HAP-1 (cell line): ENCODE data around the gene CCDC33.

Experiments
- DNase-seq, 2 experiments: peaks; one replicate each; pipeline ENCODE4 v3.0.0-alpha.2; 2016 to 2020; ENCODE audit warnings: low spot score in 2 of 2
- H3K27me3 ChIP-seq: fragments of 250-450 bp; sonication (Bioruptor Pico); 2 replicates; pipeline ENCODE4 v1.5.1; 2020; ENCODE audit warnings: low read depth, mild to moderate bottlenecking, moderate library complexity
- H3K36me3 ChIP-seq: fragments of 250-450 bp; sonication (Bioruptor Pico); replicated peaks from 2 replicates; pipeline ENCODE4 v1.5.1; 2020; ENCODE audit warnings: mild to moderate bottlenecking
- H3K4me1 ChIP-seq: fragments of 250-450 bp; sonication (Bioruptor Pico); 2 replicates; pipeline ENCODE4 v1.5.1; 2020; ENCODE audit warnings: mild to moderate bottlenecking
- H3K4me3 ChIP-seq: fragments of 250-450 bp; sonication (Bioruptor Pico); 2 replicates; pipeline ENCODE4 v1.5.1; 2020; ENCODE audit warnings: mild to moderate bottlenecking, moderate library complexity
- H3K9me3 ChIP-seq: fragments of 250-450 bp; sonication (Bioruptor Pico); 2 replicates; pipeline ENCODE4 v1.5.1; 2020; ENCODE audit warnings: mild to moderate bottlenecking, moderate library complexity
- in situ Hi-C: fragments of 300-500 bp; cut with MboI; formaldehyde crosslinking; loops from 3 replicates; pipeline ENCODE4 v1.14.3; 2020; ENCODE audit warnings: low sequenced_read_pairs, inconsistent platforms, mixed read lengths

CCDC33 gene

DNA sequence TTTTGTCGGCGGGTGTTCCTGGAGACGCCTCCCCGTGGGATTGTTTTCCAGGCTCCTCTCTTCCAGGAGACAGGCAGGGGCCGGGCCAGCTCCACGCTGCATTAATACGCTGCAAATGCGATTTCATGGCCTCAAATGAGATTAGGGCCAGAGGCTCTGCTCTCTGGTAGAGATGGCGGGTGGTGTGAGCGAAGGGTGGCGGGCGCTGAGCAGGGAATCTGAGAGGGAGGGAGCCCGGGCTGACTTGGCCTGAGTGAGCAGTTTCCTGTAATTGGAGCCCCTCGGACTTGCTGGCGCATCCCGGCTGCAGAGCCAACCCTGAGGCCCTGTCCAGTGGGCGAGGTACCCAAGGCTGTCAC, 7.4 kb upstream of the CCDC33 start:
- Histone ChIP-seq H3K4me3 (no peak overlapping the region), H3K27me3 (peaks cover 2% of the 10 kb centered on the region; the same call in 1 of the 2 replicates), H3K4me1 (peaks cover 19% of the 10 kb centered on the region), H3K9me3 (no peaks in the 10 kb centered on the region), H3K36me3 (no peaks in the 10 kb centered on the region)
- in situ Hi-C loops = no loop called here
- DNase-seq = peak; percentile 41 to 78

GRCh38 chr15:74229686-74230085, 6.4 kb upstream of the CCDC33 start:
- DNase-seq = no peak
- peaks cover 12% of the 10 kb centered on the region for H3K4me1 ChIP-seq
- in situ Hi-C loops = no loop called here

DNA sequence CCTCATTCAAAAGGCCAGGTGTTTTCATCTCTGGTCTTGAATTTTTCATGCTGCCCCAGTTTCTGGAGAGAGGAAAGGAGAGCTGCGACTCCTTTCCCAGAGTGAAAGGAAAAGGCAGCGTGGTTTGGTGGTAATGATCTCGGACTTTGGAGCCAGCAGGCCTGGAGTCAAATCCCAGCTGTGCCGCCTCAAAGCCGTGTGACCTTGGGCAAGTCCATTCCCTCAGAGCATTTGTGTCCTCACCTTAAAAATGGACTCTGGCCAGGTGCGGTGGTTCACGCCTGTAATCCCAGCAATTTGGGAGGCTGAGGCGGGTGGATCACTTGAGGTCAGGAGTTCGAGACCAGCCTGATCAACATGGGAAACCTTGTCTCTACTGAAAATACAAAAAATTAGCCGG, 4.7 kb upstream of the CCDC33 start:
- in situ Hi-C loops = no loop called here
- Histone ChIP-seq H3K9me3 (no peaks in the 10 kb centered on the region), H3K4me3 (no peak overlapping the region), H3K36me3 (no peaks in the 10 kb centered on the region), H3K4me1 (peaks cover 12% of the 10 kb centered on the region), H3K27me3 (peaks cover 2% of the 10 kb centered on the region; the same call in 1 of the 2 replicates)
- no peak for DNase-seq

More at GRCh38 chr15:74229686-74230085, 6.4 kb upstream of the CCDC33 start:
- Histone ChIP-seq H3K4me3 (no peak overlapping the region), H3K36me3 (no peaks in the 10 kb centered on the region), H3K9me3 (no peaks in the 10 kb centered on the region), H3K27me3 (peaks cover 2% of the 10 kb centered on the region; the same call in 1 of the 2 replicates)

DNA sequence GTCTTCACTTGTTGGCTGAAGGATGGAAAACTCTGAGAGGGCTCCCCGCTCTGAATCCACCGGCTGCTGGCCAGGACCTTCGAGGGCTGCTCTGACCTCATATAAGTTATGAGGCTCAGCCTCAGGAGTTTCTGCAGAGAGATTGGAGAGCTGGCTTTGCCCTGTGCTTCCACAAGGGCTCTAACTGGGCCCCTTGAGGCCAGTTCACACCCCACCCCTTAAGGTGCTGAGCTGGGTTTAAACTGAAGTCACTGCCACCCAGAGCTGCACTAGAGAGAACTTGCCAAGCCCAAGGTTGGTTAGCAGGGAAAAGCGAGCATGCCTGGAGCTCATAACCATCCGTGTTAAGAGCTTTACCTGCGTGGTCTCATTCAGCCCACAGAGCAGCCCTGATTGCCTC, 2.8 kb upstream of the CCDC33 start:
- Histone ChIP-seq H3K4me3 (no peak overlapping the region), H3K4me1 (peaks cover 7% of the 10 kb centered on the region), H3K9me3 (no peaks in the 10 kb centered on the region), H3K27me3 (no peaks in the 10 kb centered on the region), H3K36me3 (no peaks in the 10 kb centered on the region)
- in situ Hi-C loops = no loop called here
- DNase-seq = no peak

- in situ Hi-C loops = no loop called here
Measured at GRCh38 chr15:74233851-74234597, 2.1 kb upstream of the CCDC33 start.

DNA sequence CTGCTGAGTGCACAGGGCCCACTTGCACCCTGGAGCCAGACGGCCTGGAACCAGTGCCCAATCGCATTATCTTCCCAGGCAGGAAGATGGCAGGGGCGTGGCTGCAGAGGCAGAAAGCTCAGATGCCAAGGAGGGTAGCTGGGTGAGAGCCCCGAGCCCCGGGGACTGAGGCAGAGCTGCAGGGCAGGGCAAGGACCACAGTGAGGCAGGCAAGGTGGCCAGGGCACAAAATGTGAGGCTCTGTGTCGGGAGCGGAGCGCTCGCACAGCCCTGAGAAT, 1.6 kb upstream of the CCDC33 start:
- H3K4me3 ChIP-seq = no peak overlapping the region
- peaks cover 5% of the 10 kb centered on the region for H3K4me1 ChIP-seq
- in situ Hi-C loops = no loop called here
- H3K27me3 ChIP-seq = no peaks in the 10 kb centered on the region
- no peak for DNase-seq
- no peaks in the 10 kb centered on the region for H3K36me3 ChIP-seq
- H3K9me3 ChIP-seq = no peaks in the 10 kb centered on the region

More at GRCh38 chr15:74233851-74234597, 2.1 kb upstream of the CCDC33 start:
- H3K9me3 ChIP-seq = no peaks in the 10 kb centered on the region
- H3K4me3 ChIP-seq = no peak overlapping the region
- peaks cover under 1% of the 10 kb centered on the region for H3K4me1 ChIP-seq
- no peaks in the 10 kb centered on the region for H3K27me3 ChIP-seq
- no peak for DNase-seq
- no peaks in the 10 kb centered on the region for H3K36me3 ChIP-seq

DNA sequence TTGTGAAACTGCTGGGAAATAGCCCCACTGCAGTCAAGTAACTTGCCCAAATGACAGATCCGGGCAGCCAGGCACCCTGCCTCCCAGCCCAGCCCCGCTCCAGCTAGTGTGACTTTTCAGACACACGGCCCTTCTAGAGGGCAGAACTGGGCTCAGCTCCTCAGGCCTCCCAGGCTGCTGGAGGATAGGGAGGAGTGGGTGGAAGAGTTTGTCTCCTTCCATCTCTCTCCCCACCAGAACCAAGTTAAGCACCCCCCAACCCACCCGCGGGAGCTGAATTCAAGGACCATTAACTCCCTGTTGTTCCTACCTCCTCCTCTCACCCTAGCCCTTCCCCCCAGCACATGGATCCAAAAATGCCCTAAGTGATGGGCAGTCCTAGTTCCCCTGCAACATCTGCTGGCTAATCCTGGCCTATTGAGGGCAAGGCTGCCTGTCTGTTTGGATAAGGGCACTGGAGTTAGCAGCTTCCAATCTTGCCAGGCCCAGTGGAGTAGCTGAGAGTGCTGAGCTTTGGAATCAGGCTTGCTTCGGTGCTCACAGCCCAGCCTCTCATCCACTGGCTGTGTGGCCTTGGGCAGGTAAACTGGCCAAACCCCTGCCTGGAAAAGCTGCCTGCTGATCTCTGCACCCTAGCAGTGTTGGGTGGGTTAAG, 3.1 kb downstream of the CCDC33 start:
- in situ Hi-C loops = no loop called here

DNA sequence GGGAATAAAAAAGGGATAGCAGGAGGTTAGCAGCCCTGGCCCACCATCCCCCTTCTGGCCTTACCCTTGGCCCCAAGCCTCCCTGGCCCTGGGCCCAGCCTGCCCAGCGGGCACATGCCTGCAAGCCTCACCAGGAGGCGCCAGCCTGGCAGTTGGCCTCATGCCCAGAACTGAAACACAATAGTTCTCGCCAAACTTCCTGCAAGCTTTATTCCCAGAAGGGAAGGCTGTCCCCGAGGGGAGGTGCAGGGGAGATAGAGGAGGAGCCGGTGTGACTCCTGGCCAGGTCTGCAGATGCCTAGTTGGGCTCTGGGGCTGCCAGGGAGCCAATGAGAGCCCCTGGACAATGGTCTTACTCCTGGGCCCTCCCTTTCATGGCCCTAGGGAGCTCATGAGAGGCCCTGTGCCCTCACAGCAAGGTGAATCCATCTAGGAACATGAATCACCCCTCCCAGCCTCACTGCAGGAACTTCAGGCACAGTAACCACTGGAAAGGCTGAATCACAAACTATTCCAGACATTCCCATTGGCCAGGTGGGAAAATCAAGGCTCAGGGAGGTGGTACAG, 4.0 kb downstream of the CCDC33 start:
- H3K27me3 ChIP-seq = no peaks in the 10 kb centered on the region
- in situ Hi-C loops = no loop called here
- H3K4me1 ChIP-seq = peaks cover 16% of the 10 kb centered on the region
- H3K4me3 ChIP-seq = no peak overlapping the region
- no peaks in the 10 kb centered on the region for H3K9me3 ChIP-seq
- DNase-seq = peak; percentile 86 to 96
- no peaks in the 10 kb centered on the region for H3K36me3 ChIP-seq

More for the DNA sequence above, 3.1 kb downstream of the CCDC33 start:
- Histone ChIP-seq H3K36me3 (no peaks in the 10 kb centered on the region), H3K27me3 (no peaks in the 10 kb centered on the region), H3K4me3 (no peak overlapping the region), H3K4me1 (peaks cover 16% of the 10 kb centered on the region), H3K9me3 (no peaks in the 10 kb centered on the region)
- no peak for DNase-seq

GRCh38 chr15:74240897-74241614, 4.9 kb downstream of the CCDC33 start:
- in situ Hi-C loops = no loop called here
- H3K4me3 ChIP-seq = no peak overlapping the region

GRCh38 chr15:74242441-74243185, 6.5 kb downstream of the CCDC33 start:
- Histone ChIP-seq H3K27me3 (no peaks in the 10 kb centered on the region), H3K9me3 (no peaks in the 10 kb centered on the region), H3K4me3 (no peak overlapping the region), H3K36me3 (no peaks in the 10 kb centered on the region), H3K4me1 (peaks cover 16% of the 10 kb centered on the region)
- no peak for DNase-seq
- in situ Hi-C loops = no loop called here

More at GRCh38 chr15:74240897-74241614, 4.9 kb downstream of the CCDC33 start:
- no peaks in the 10 kb centered on the region for H3K27me3 ChIP-seq
- peaks cover 16% of the 10 kb centered on the region for H3K4me1 ChIP-seq
- no peaks in the 10 kb centered on the region for H3K36me3 ChIP-seq
- no peaks in the 10 kb centered on the region for H3K9me3 ChIP-seq
- no peak for DNase-seq

- Histone ChIP-seq H3K27me3 (no peaks in the 10 kb centered on the region), H3K9me3 (no peaks in the 10 kb centered on the region), H3K4me3 (no peak overlapping the region), H3K4me1 (peaks cover 16% of the 10 kb centered on the region), H3K36me3 (no peaks in the 10 kb centered on the region)
- DNase-seq = no peak
- in situ Hi-C loops = no loop called here
Measured at GRCh38 chr15:74243431-74243830, 7.3 kb downstream of the CCDC33 start.

DNA sequence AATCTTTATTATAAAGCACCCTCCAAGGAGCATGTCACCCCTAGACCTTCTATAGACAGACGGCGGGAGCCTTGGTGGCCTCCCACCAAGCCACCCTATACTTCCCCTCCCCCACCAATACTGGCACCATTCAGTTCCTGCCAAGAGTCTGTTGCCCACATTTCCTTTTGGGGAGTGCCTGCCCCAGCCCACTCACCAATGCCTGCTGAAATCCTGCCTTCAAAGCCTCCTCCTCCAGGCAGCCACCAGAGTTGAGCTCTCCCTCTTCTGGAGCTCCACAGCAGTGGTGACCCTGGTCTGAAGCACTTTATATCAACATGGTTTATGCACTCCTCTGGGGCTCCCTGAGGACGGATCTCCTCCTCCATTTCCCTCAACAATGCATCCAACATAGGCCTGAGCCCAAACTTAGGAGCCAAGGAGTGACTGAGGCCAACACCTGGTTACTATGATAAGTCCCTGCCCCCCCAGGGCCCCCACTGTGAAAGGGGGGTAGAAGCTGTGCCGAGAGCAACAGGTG, 8.8 kb downstream of the CCDC33 start:
- DNase-seq = no peak
- Histone ChIP-seq H3K9me3 (no peaks in the 10 kb centered on the region), H3K4me3 (no peak overlapping the region), H3K27me3 (peaks cover 7% of the 10 kb centered on the region), H3K4me1 (peaks cover 7% of the 10 kb centered on the region), H3K36me3 (no peaks in the 10 kb centered on the region)
- in situ Hi-C loops = no loop called here

DNA sequence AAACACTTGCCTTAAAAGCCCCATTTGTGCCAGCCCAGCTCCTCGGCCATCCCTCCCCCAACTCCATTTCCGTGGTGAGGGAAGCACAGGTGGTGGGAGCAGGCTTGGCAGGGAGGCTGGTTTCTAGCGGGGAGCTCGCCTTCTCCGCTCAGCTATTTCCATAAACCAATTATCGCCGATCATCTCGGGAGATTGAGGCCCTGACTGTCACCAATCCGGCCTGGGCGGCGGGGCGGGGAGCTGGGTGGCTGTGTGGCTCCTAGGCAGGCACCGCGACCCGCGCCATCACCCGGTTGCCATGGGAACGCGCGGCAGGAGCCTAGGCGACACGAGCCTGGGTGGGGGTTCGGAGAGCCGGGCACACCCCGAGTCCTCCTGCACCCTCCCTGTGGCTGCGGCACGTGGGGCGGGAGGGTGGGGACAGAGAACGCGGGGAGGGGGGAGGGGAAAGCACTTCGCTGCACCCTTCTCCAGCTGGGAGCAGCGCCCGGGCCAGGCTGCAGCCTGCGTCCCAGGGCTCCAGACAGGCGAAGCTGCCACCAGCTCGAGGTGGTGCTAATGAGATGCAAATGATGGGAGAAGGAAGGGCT, 9.3 kb downstream of the CCDC33 start:
- peaks cover 2% of the 10 kb centered on the region for H3K4me1 ChIP-seq
- in situ Hi-C loops = no loop called here

More for the DNA sequence above, 9.3 kb downstream of the CCDC33 start:
- Histone ChIP-seq H3K9me3 (no peaks in the 10 kb centered on the region), H3K4me3 (no peak overlapping the region), H3K36me3 (no peaks in the 10 kb centered on the region), H3K27me3 (peaks cover 8% of the 10 kb centered on the region)
- DNase-seq = peak in 1 of 2 experiments; percentile 72
